Measurements from ENCODE around the gene HDAC4.

DNA sequence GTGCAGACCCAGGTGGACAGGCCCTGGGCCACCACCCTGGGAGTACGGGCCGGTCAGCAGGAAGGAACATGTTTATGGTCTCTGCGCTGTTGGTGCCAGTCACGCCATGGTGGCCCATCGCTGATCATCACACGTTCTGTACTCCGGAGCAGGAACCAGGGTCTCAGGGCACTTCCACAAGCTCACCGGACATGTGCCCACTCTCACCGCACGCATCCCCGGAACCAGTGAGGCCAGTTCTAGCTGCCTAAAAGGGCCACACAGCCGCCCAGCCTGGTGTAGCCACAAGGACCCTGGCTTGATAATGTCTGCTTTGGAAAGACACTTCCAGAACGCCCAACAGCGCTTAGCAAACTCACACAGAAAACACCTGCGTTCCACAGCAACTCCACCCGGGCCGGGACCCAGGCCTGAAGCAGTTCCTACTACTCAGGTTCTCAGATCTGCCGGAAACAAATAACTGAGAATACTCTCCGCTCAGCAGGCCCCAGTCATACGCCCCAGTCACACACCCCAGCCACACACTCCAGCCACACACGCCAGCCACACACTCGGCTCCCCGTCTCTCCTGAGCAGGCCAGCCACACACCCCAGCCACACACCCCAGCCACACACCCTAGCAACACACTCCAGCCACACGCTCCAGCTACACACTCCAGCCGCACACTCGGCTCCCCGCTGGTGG is 123.3 kb downstream of the HDAC4 start:
- TF ChIP-seq POLR2AphosphoS5 (IDR thresholded peaks at IDR 0.05; ENCODE audit: low read depth, low read length): no peak
- TF ChIP-seq EZH2 (IDR thresholded peaks at IDR 0.05): no peak
- TF ChIP-seq JUND (IDR thresholded peaks at IDR 0.05): no peak
- no peak for TF ChIP-seq SP1 (IDR thresholded peaks at IDR 0.05; ENCODE audit: low read depth)
- no peak for TF ChIP-seq POLR2A (IDR thresholded peaks at IDR 0.05; ENCODE audit: borderline replicate concordance, extremely low read depth, insufficient read depth, insufficient read length)
- no peak for TF ChIP-seq ZFX (IDR thresholded peaks at IDR 0.05)
- TF ChIP-seq CTCF (IDR thresholded peaks at IDR 0.05 in 2 of 3, conservative IDR thresholded peaks at IDR 0.05 in 1 of 3; ENCODE audit: borderline replicate concordance in 1 of 3, insufficient read depth in 1 of 3, low read depth in 2 of 3, low read length in 2 of 3): no peak
- no peak for TF ChIP-seq TCF7L2 (IDR thresholded peaks at IDR 0.05; ENCODE audit: borderline replicate concordance, extremely low read depth, insufficient read depth, insufficient read length)
- no peak for TF ChIP-seq REST (IDR thresholded peaks at IDR 0.05; ENCODE audit: low read depth)
- no peak for TF ChIP-seq CEBPB (IDR thresholded peaks at IDR 0.05; ENCODE audit: low read depth)
- no peak for TF ChIP-seq EGR1 (IDR thresholded peaks at IDR 0.05; ENCODE audit: low read depth)
- no peak for TF ChIP-seq SRF (IDR thresholded peaks at IDR 0.05; ENCODE audit: low read depth)
- no peak for TF ChIP-seq SIN3A (IDR thresholded peaks at IDR 0.05; ENCODE audit: low read depth)
- TF ChIP-seq EZH2phosphoT487 (IDR thresholded peaks at IDR 0.05; ENCODE audit: borderline replicate concordance): no peak
